Tibial artery (tissue), 4 donors: ENCODE measurements around the gene ITGBL1.

ENCODE experiments used
- DNase-seq, 2 donors: peaks; one replicate each; pipeline ENCODE4 v3.0.0-alpha.2; 2019
- H3K27ac ChIP-seq, 2 donors: fragments of 200-600 bp; sonication (generic) in 1 of 2; 1 replicate in 1 of 2; 2 replicates in 1 of 2; pipeline ENCODE4 v1.5.1; 2018 to 2019; ENCODE audit warnings: mild to moderate bottlenecking in 1 of 2
- H3K27me3 ChIP-seq, 2 donors: fragments of 200-600 bp; sonication (generic) in 1 of 2; one replicate each; pipeline versions ENCODE4 v1.5.1 to v1.6.0; 2016 to 2019
- H3K36me3 ChIP-seq, 3 donors: fragments of 200-600 bp; sonication (generic) in 2 of 3; one replicate each; pipeline ENCODE4 v1.5.1; 2016 to 2019; ENCODE audit warnings: mild to moderate bottlenecking in 2 of 3
- H3K4me1 ChIP-seq, 4 donors: fragments of 200-600 bp; sonication (generic) in 2 of 4; 1 replicate in 3 of 4; 2 replicates in 1 of 4; pipeline ENCODE4 v1.5.1; 2016 to 2019
- H3K4me3 ChIP-seq, 2 donors: fragments of 200-600 bp; sonication (generic) in 1 of 2; 1 replicate in 1 of 2; 2 replicates in 1 of 2; pipeline ENCODE4 v1.5.1; 2018 to 2019; ENCODE audit warnings: mild to moderate bottlenecking in 2 of 2
- H3K9me3 ChIP-seq, 3 donors: fragments of 200-600 bp; sonication (generic) in 1 of 3; one replicate each; pipeline ENCODE4 v1.5.1; 2016 to 2019
- CTCF ChIP-seq, 2 experiments: fragments of 200-600 bp in 1 of 2; fragments of 450-650 bp in 1 of 2; IDR thresholded peaks; one replicate each; pipeline ENCODE4 v1.5.1; 2017 to 2019; ENCODE audit warnings: antibody characterized with exemption in 2 of 2, mild to moderate bottlenecking in 1 of 2, moderate library complexity in 1 of 2
- intact Hi-C: fragments of 100-400 bp; cut with DNase I; formaldehyde crosslinking; loops from one replicate; pipeline ENCODE4 v1.15.0; 2023; ENCODE audit warnings: low total_unique reads

The ITGBL1 gene

GRCh38 chr13:101514100-101514499 is 61.6 kb downstream of the ITGBL1 start:
- H3K36me3 ChIP-seq, result no peaks in the 10 kb centered on the region
- no peak for DNase-seq
- peak overlapping the region in 1 of 2 donors; percentile 17 for H3K27ac ChIP-seq
- intact Hi-C loops, result no loop called here
- H3K9me3 ChIP-seq, result no peaks in the 10 kb centered on the region
- H3K27me3 ChIP-seq, result no peaks in the 10 kb centered on the region
- no peak overlapping the region for H3K4me3 ChIP-seq
- H3K4me1 ChIP-seq, result peaks cover 0 to 22% (median 0%) of the 10 kb centered on the region in 4 donors
- no peak for TF ChIP-seq CTCF (IDR thresholded peaks at IDR 0.05)

- H3K9me3 ChIP-seq, result no peaks in the 10 kb centered on the region
- H3K27ac ChIP-seq, result peak overlapping the region in 1 of 2 donors; percentile 17
- DNase-seq, result peak in 1 of 2 donors; percentile 33
- H3K27me3 ChIP-seq, result no peaks in the 10 kb centered on the region
- intact Hi-C loops, result loop anchor here (5.0 kb wide), 1 partner anchor 243 kb away; no protein-coding TSS in a partner anchor
- H3K4me3 ChIP-seq, result no peak overlapping the region
- peak; percentile 55 to 78 for TF ChIP-seq CTCF (IDR thresholded peaks at IDR 0.05)
- H3K36me3 ChIP-seq, result no peaks in the 10 kb centered on the region
- peaks cover 0 to 22% (median 0%) of the 10 kb centered on the region in 4 donors for H3K4me1 ChIP-seq
Measured at GRCh38 chr13:101514695-101515275, 62.3 kb downstream of the ITGBL1 start.

- TF ChIP-seq CTCF (IDR thresholded peaks at IDR 0.05), result no peak
- no peaks in the 10 kb centered on the region for H3K36me3 ChIP-seq
- no peaks in the 10 kb centered on the region for H3K9me3 ChIP-seq
- H3K4me3 ChIP-seq, result no peak overlapping the region
- no peak for DNase-seq
- peaks cover 0 to 22% (median 0%) of the 10 kb centered on the region in 4 donors for H3K4me1 ChIP-seq
- H3K27me3 ChIP-seq, result no peaks in the 10 kb centered on the region
- intact Hi-C loops, result loop anchor here (5.0 kb wide), 1 partner anchor 242 kb away; no protein-coding TSS in a partner anchor
- H3K27ac ChIP-seq, result no peak overlapping the region
Measured at GRCh38 chr13:101515504-101515903, 63.0 kb downstream of the ITGBL1 start.

GRCh38 chr13:101516262-101516661 is 63.8 kb downstream of the ITGBL1 start:
- Histone ChIP-seq H3K27ac (no peak overlapping the region), H3K4me1 (peaks cover 0 to 22% (median 0%) of the 10 kb centered on the region in 4 donors), H3K27me3 (no peaks in the 10 kb centered on the region), H3K4me3 (no peak overlapping the region), H3K9me3 (no peaks in the 10 kb centered on the region), H3K36me3 (no peaks in the 10 kb centered on the region)
- DNase-seq, result no peak
- no peak for TF ChIP-seq CTCF (IDR thresholded peaks at IDR 0.05)
- intact Hi-C loops, result loop anchor here (5.0 kb wide), 1 partner anchor 241 kb away; no protein-coding TSS in a partner anchor

GRCh38 chr13:101520672-101521071 is 68.2 kb downstream of the ITGBL1 start:
- Histone ChIP-seq H3K4me1 (peaks cover 0 to 27% (median 0%) of the 10 kb centered on the region in 4 donors), H3K27ac (no peak overlapping the region), H3K27me3 (no peaks in the 10 kb centered on the region), H3K4me3 (no peak overlapping the region), H3K36me3 (no peaks in the 10 kb centered on the region), H3K9me3 (no peaks in the 10 kb centered on the region)
- no peak for DNase-seq
- intact Hi-C loops, result no loop called here
- no peak for TF ChIP-seq CTCF (IDR thresholded peaks at IDR 0.05)
